Stimulated activated naive CD8-positive, alpha-beta T cell treated with anti-CD3 and anti-CD28 coated beads, Interleukin-15, Interleukin-2, amounts not matched to agents 100 ng/mL and 50 ng/mL, for 24 hours (primary cell): ENCODE results near the gene CASK.

Experiments
- H3K27ac Mint-ChIP-seq: one replicate; pipeline ENCODE4 v1.8.0; 2021; ENCODE audit warnings: mild to moderate bottlenecking, mixed read lengths
- H3K27me3 Mint-ChIP-seq: one replicate; pipeline ENCODE4 v1.8.0; 2021; ENCODE audit warnings: mixed read lengths
- H3K36me3 Mint-ChIP-seq: one replicate; pipeline ENCODE4 v1.8.0; 2021; ENCODE audit warnings: low read depth, mixed read lengths
- H3K4me1 Mint-ChIP-seq: one replicate; pipeline ENCODE4 v1.8.0; 2021; ENCODE audit warnings: low read depth, mixed read lengths
- H3K4me3 Mint-ChIP-seq: one replicate; pipeline ENCODE4 v1.8.0; 2021; ENCODE audit warnings: mild to moderate bottlenecking, mixed read lengths
- H3K9me3 Mint-ChIP-seq: one replicate; pipeline ENCODE4 v1.8.0; 2021; ENCODE audit warnings: mixed read lengths

CASK gene

GRCh38 chrX:41759817-41760216, 163.5 kb downstream of the CASK start:
- Mint-ChIP-seq H3K9me3 (no peaks in the 10 kb centered on the region), H3K27me3 (no peaks in the 10 kb centered on the region), H3K36me3 (no peaks in the 10 kb centered on the region), H3K4me3 (no peak overlapping the region), H3K4me1 (peaks cover 4% of the 10 kb centered on the region), H3K27ac (no peak overlapping the region)

GRCh38 chrX:41758401-41758800, 165.0 kb downstream of the CASK start:
- Mint-ChIP-seq H3K27me3 (no peaks in the 10 kb centered on the region), H3K27ac (no peak overlapping the region), H3K4me3 (no peak overlapping the region), H3K4me1 (peaks cover 4% of the 10 kb centered on the region), H3K36me3 (no peaks in the 10 kb centered on the region), H3K9me3 (no peaks in the 10 kb centered on the region)

GRCh38 chrX:41750716-41751115, 172.6 kb downstream of the CASK start:
- H3K9me3 Mint-ChIP-seq = no peaks in the 10 kb centered on the region
- no peak overlapping the region for H3K27ac Mint-ChIP-seq
- no peaks in the 10 kb centered on the region for H3K36me3 Mint-ChIP-seq
- no peak overlapping the region for H3K4me3 Mint-ChIP-seq
- no peaks in the 10 kb centered on the region for H3K27me3 Mint-ChIP-seq
- H3K4me1 Mint-ChIP-seq = no peaks in the 10 kb centered on the region

- Mint-ChIP-seq H3K4me3 (no peak overlapping the region), H3K4me1 (peaks cover 32% of the 10 kb centered on the region), H3K27me3 (no peaks in the 10 kb centered on the region), H3K36me3 (peaks cover 13% of the 10 kb centered on the region), H3K9me3 (no peaks in the 10 kb centered on the region), H3K27ac (peak overlapping the region; percentile 58)
Measured at GRCh38 chrX:41739871-41740270, 183.5 kb downstream of the CASK start.

GRCh38 chrX:41737065-41737464, 186.3 kb downstream of the CASK start:
- Mint-ChIP-seq H3K27ac (peak overlapping the region; percentile 19), H3K4me3 (no peak overlapping the region), H3K27me3 (no peaks in the 10 kb centered on the region), H3K4me1 (peaks cover 48% of the 10 kb centered on the region), H3K36me3 (no peaks in the 10 kb centered on the region), H3K9me3 (no peaks in the 10 kb centered on the region)

GRCh38 chrX:41734530-41734929, 188.8 kb downstream of the CASK start:
- Mint-ChIP-seq H3K36me3 (no peaks in the 10 kb centered on the region), H3K27ac (peak overlapping the region; percentile 90), H3K9me3 (no peaks in the 10 kb centered on the region), H3K4me3 (peak overlapping the region; percentile 38), H3K4me1 (peaks cover 41% of the 10 kb centered on the region), H3K27me3 (no peaks in the 10 kb centered on the region)

GRCh38 chrX:41733939-41734338, 189.4 kb downstream of the CASK start:
- Mint-ChIP-seq H3K4me1 (peaks cover 41% of the 10 kb centered on the region), H3K4me3 (peak overlapping the region; percentile 38), H3K36me3 (no peaks in the 10 kb centered on the region), H3K27me3 (no peaks in the 10 kb centered on the region), H3K9me3 (no peaks in the 10 kb centered on the region), H3K27ac (peak overlapping the region; percentile 90)

GRCh38 chrX:41732260-41732659, 191.1 kb downstream of the CASK start:
- Mint-ChIP-seq H3K27me3 (no peaks in the 10 kb centered on the region), H3K36me3 (peaks cover 2% of the 10 kb centered on the region), H3K27ac (no peak overlapping the region), H3K9me3 (no peaks in the 10 kb centered on the region), H3K4me3 (no peak overlapping the region), H3K4me1 (peaks cover 47% of the 10 kb centered on the region)

GRCh38 chrX:41730081-41730480, 193.3 kb downstream of the CASK start:
- H3K4me3 Mint-ChIP-seq = no peak overlapping the region
- H3K9me3 Mint-ChIP-seq = no peaks in the 10 kb centered on the region
- H3K36me3 Mint-ChIP-seq = peaks cover 6% of the 10 kb centered on the region
- peaks cover 36% of the 10 kb centered on the region for H3K4me1 Mint-ChIP-seq
- H3K27me3 Mint-ChIP-seq = no peaks in the 10 kb centered on the region
- H3K27ac Mint-ChIP-seq = no peak overlapping the region

GRCh38 chrX:41728125-41728524, 195.2 kb downstream of the CASK start:
- peaks cover 37% of the 10 kb centered on the region for H3K4me1 Mint-ChIP-seq
- no peak overlapping the region for H3K27ac Mint-ChIP-seq
- H3K9me3 Mint-ChIP-seq = no peaks in the 10 kb centered on the region
- peaks cover 6% of the 10 kb centered on the region for H3K36me3 Mint-ChIP-seq
- no peak overlapping the region for H3K4me3 Mint-ChIP-seq
- no peaks in the 10 kb centered on the region for H3K27me3 Mint-ChIP-seq

GRCh38 chrX:41723826-41724225, 199.5 kb downstream of the CASK start, which contains the start of gene GPR82:
Gene GPR82 (plus strand): TSS chrX:41724181. CDS start chrX:41727027, 2,846 bp downstream.
- Mint-ChIP-seq H3K27ac (no peak within 1 kb of the TSS), H3K9me3 (peaks cover 4% of the 10 kb centered on the region), H3K4me1 (peaks cover 61% of the 10 kb centered on the region), H3K4me3 (peak within 1 kb of the TSS; percentile 2), H3K27me3 (no peaks in the 10 kb centered on the region), H3K36me3 (peaks cover 27% of the 10 kb centered on the region)

- Mint-ChIP-seq H3K36me3 (peaks cover 33% of the 10 kb centered on the region), H3K4me1 (peaks cover 58% of the 10 kb centered on the region), H3K9me3 (peaks cover 4% of the 10 kb centered on the region), H3K27ac (peak overlapping the region; percentile 85), H3K4me3 (peak overlapping the region; percentile 2), H3K27me3 (no peaks in the 10 kb centered on the region)
Measured at GRCh38 chrX:41722816-41723618, 200.3 kb downstream of the CASK start.

GRCh38 chrX:41722214-41722613, 201.1 kb downstream of the CASK start:
- Mint-ChIP-seq H3K36me3 (peaks cover 36% of the 10 kb centered on the region), H3K4me3 (peak overlapping the region; percentile 35), H3K4me1 (peaks cover 59% of the 10 kb centered on the region), H3K9me3 (peaks cover 7% of the 10 kb centered on the region), H3K27ac (peak overlapping the region; percentile 85), H3K27me3 (no peaks in the 10 kb centered on the region)

- Mint-ChIP-seq H3K4me3 (peak overlapping the region; percentile 20), H3K36me3 (peaks cover 38% of the 10 kb centered on the region), H3K9me3 (peaks cover 13% of the 10 kb centered on the region), H3K27ac (peak overlapping the region; percentile 85), H3K4me1 (peaks cover 65% of the 10 kb centered on the region), H3K27me3 (no peaks in the 10 kb centered on the region)
Measured at GRCh38 chrX:41721590-41721989, 201.8 kb downstream of the CASK start.

- Mint-ChIP-seq H3K36me3 (peaks cover 38% of the 10 kb centered on the region), H3K9me3 (peaks cover 13% of the 10 kb centered on the region), H3K27ac (peak overlapping the region; percentile 91), H3K4me1 (peaks cover 73% of the 10 kb centered on the region), H3K4me3 (no peak overlapping the region), H3K27me3 (no peaks in the 10 kb centered on the region)
Measured at GRCh38 chrX:41720125-41720779, 203.1 kb downstream of the CASK start.
